Ishikawa (cell line): ENCODE measurements around the gene ENTREP1.
A peak's percentile ranks its signal among the peaks of the same experiment; 100 is the strongest.

Source experiments
- CEBPB ChIP-seq: IDR thresholded peaks from 2 replicates; pipeline ENCODE4 v1.6.1; 2012
- CREB1 ChIP-seq: IDR thresholded peaks from 2 replicates; pipeline ENCODE4 v1.6.1; 2012; ENCODE audit warnings: low read depth
- EGR1 ChIP-seq: IDR thresholded peaks from 2 replicates; pipeline ENCODE4 v1.6.1; 2012
- EP300 ChIP-seq: IDR thresholded peaks from 2 replicates; pipeline ENCODE4 v1.6.1; 2012; ENCODE audit warnings: borderline replicate concordance
- FOXM1 ChIP-seq: IDR thresholded peaks from 2 replicates; pipeline ENCODE4 v1.6.1; 2012; ENCODE audit warnings: low read depth, borderline replicate concordance
- MAX ChIP-seq: IDR thresholded peaks from 2 replicates; pipeline ENCODE4 v1.6.1; 2012
- NFIC ChIP-seq: IDR thresholded peaks from 2 replicates; pipeline ENCODE4 v1.6.1; 2012
- RAD21 ChIP-seq: IDR thresholded peaks from 2 replicates; pipeline ENCODE4 v1.6.1; 2012; ENCODE audit warnings: low read depth
- REST ChIP-seq: IDR thresholded peaks from 2 replicates; pipeline ENCODE4 v1.6.1; 2012; ENCODE audit warnings: low read depth, mild to moderate bottlenecking
- TAF1 ChIP-seq: IDR thresholded peaks from 2 replicates; pipeline ENCODE4 v1.6.1; 2012; ENCODE audit warnings: low read depth, mild to moderate bottlenecking
- TCF12 ChIP-seq: IDR thresholded peaks from 2 replicates; pipeline ENCODE4 v1.6.1; 2012; ENCODE audit warnings: low read depth
- TEAD4 ChIP-seq: IDR thresholded peaks from 2 replicates; pipeline ENCODE4 v1.6.1; 2012
- USF1 ChIP-seq: IDR thresholded peaks from 2 replicates; pipeline ENCODE4 v1.6.1; 2012
- YY1 ChIP-seq: IDR thresholded peaks from 2 replicates; pipeline ENCODE4 v1.6.1; 2012; ENCODE audit warnings: low read depth
- ZBTB7A ChIP-seq: IDR thresholded peaks from 2 replicates; pipeline ENCODE4 v1.6.1; 2012; ENCODE audit warnings: low read depth

The ENTREP1 gene

GRCh38 chr9:69283003-69283402 lies 42.0 kb upstream of the ENTREP1 start:
- TF ChIP-seq MAX (no peak), CREB1 (no peak), TEAD4 (no peak), USF1 (no peak), EGR1 (no peak), FOXM1 (no peak), EP300 (no peak), RAD21 (no peak), REST (no peak), TCF12 (no peak), YY1 (no peak), CEBPB (no peak), NFIC (no peak), TAF1 (no peak), ZBTB7A (no peak)

- TF ChIP-seq EP300 (no peak), RAD21 (peak; percentile 34)
Measured at GRCh38 chr9:69292078-69292477, 32.9 kb upstream of the ENTREP1 start.

GRCh38 chr9:69293156-69293555 lies 31.9 kb upstream of the ENTREP1 start:
- TF ChIP-seq NFIC (no peak), EP300 (no peak), CEBPB (no peak)

GRCh38 chr9:69295872-69296552 lies 29.0 kb upstream of the ENTREP1 start:
- TF ChIP-seq TCF12 = no peak
- TF ChIP-seq RAD21 = no peak
- no peak for TF ChIP-seq YY1
- TF ChIP-seq CEBPB = no peak

GRCh38 chr9:69297300-69297980 lies 27.6 kb upstream of the ENTREP1 start:
- TF ChIP-seq TEAD4 = no peak
- TF ChIP-seq TCF12 = no peak
- no peak for TF ChIP-seq EGR1
- TF ChIP-seq EP300 = no peak
- no peak for TF ChIP-seq CREB1
- TF ChIP-seq ZBTB7A = no peak
- no peak for TF ChIP-seq USF1
- TF ChIP-seq YY1 = no peak
- no peak for TF ChIP-seq TAF1
- no peak for TF ChIP-seq MAX
- no peak for TF ChIP-seq FOXM1
- no peak for TF ChIP-seq RAD21
- TF ChIP-seq CEBPB = no peak
- no peak for TF ChIP-seq NFIC
- TF ChIP-seq REST = no peak

GRCh38 chr9:69299315-69299714 lies 25.7 kb upstream of the ENTREP1 start:
- TF ChIP-seq ZBTB7A (no peak), RAD21 (no peak), USF1 (no peak), CREB1 (no peak), EGR1 (no peak), CEBPB (no peak), TCF12 (no peak), MAX (no peak), YY1 (no peak), REST (no peak), TEAD4 (no peak), NFIC (no peak), TAF1 (no peak), FOXM1 (no peak), EP300 (no peak)
